SU-DHL-6 (cell line): ENCODE measurements around the gene PHACTR2.

Experiments used
- H2AFZ ChIP-seq: fragments of 200-600 bp; sonication (generic); 2 replicates; pipeline ENCODE4 v1.6.1; 2014; ENCODE audit warnings: low read depth, mild to moderate bottlenecking, moderate library complexity, mixed read lengths, antibody characterized with exemption, low read length; ENCODE audit not compliant: severe bottlenecking
- H3F3A ChIP-seq: fragments of 200-600 bp; shearing (Covaris generic); 2 replicates; pipeline ENCODE4 v1.6.0; 2016; ENCODE audit warnings: antibody characterized with exemption, mild to moderate bottlenecking; ENCODE audit not compliant: insufficient read depth
- H3K27ac ChIP-seq: fragments of 200-600 bp; sonication (generic); 2 replicates; pipeline ENCODE4 v1.5.1; 2016; ENCODE audit warnings: low read depth, mild to moderate bottlenecking, low read length, moderate library complexity, mixed read lengths
- H3K27me3 ChIP-seq: fragments of 200-600 bp; sonication (generic), shearing (Covaris generic); 2 replicates; pipeline ENCODE4 v1.6.0; 2014; ENCODE audit warnings: mild to moderate bottlenecking, low read length
- H3K36me3 ChIP-seq: fragments of 200-600 bp; sonication (generic); 2 replicates; pipeline ENCODE4 v1.6.1; 2014; ENCODE audit warnings: mild to moderate bottlenecking, low read length, mixed read lengths
- H3K4me2 ChIP-seq: fragments of 300-600, 200-600 bp; shearing (Covaris generic), sonication (generic); 2 replicates; pipeline ENCODE4 v1.6.0; 2014; ENCODE audit warnings: low read length, low read depth, mild to moderate bottlenecking; ENCODE audit not compliant: poor library complexity, severe bottlenecking
- H3K4me3 ChIP-seq: fragments of 200-600 bp; sonication (generic); 2 replicates; pipeline ENCODE4 v1.5.1; 2014; ENCODE audit warnings: antibody characterized with exemption, low read length, mild to moderate bottlenecking, mixed read lengths; ENCODE audit not compliant: insufficient read depth, poor library complexity, severe bottlenecking
- H3K79me2 ChIP-seq: fragments of 200-600 bp; sonication (generic); 2 replicates; pipeline ENCODE4 v1.6.1; 2014; ENCODE audit warnings: mild to moderate bottlenecking, low read length, moderate library complexity; ENCODE audit not compliant: insufficient read depth
- H3K9ac ChIP-seq: fragments of 200-600 bp; sonication (generic); 2 replicates; pipeline ENCODE4 v1.7.0; 2014; ENCODE audit warnings: mild to moderate bottlenecking, low read length
- H3K9me2 ChIP-seq: fragments of 200-600 bp; sonication (generic); replicated peaks from 2 replicates; pipeline ENCODE4 v1.6.1; 2014; ENCODE audit warnings: low read length; ENCODE audit not compliant: insufficient read depth
- H3K9me3 ChIP-seq: fragments of 200-600 bp; sonication (generic); 2 replicates; pipeline ENCODE4 v1.6.1; 2014; ENCODE audit warnings: low read length, mixed read lengths; ENCODE audit not compliant: insufficient read depth
- H4K20me1 ChIP-seq: fragments of 200-600 bp; sonication (generic); 2 replicates; pipeline ENCODE4 v1.6.1; 2014; ENCODE audit warnings: low read depth, mild to moderate bottlenecking, antibody characterized with exemption, low read length, moderate library complexity, mixed read lengths
- EZH2phosphoT487 ChIP-seq: fragments of 200-600 bp; sonication (generic), shearing (Covaris generic); conservative IDR thresholded peaks from 2 replicates; pipeline ENCODE4 v1.6.1; 2018; ENCODE audit warnings: mild to moderate bottlenecking, antibody characterized with exemption, low read length, moderate library complexity, mixed read lengths
- TF ChIP-seq, protein P1 (sequence below): fragments of 200-600 bp; sonication (generic); IDR thresholded peaks from one replicate; pipeline ENCODE4 v1.5.1; 2017; ENCODE audit warnings: antibody characterized with exemption, mild to moderate bottlenecking, low read length, moderate library complexity; ENCODE audit not compliant: insufficient read depth, poor library complexity, severe bottlenecking

The PHACTR2 gene

GRCh38 chr6:143691900-143692636 is 14.3 kb downstream of the PHACTR2 start:
- H3K27ac ChIP-seq, result no peak overlapping the region
- no peaks in the 10 kb centered on the region for H3K79me2 ChIP-seq
- H3K4me3 ChIP-seq, result no peak overlapping the region
- H3K4me2 ChIP-seq, result no peak overlapping the region
- no peaks in the 10 kb centered on the region for H3F3A ChIP-seq
- H3K9me2 ChIP-seq, result no peaks in the 10 kb centered on the region
- H3K27me3 ChIP-seq, result no peaks in the 10 kb centered on the region
- H3K9me3 ChIP-seq, result no peaks in the 10 kb centered on the region
- no peak overlapping the region for H2AFZ ChIP-seq
- H4K20me1 ChIP-seq, result no peaks in the 10 kb centered on the region
- H3K9ac ChIP-seq, result no peak overlapping the region
- TF ChIP-seq EZH2phosphoT487, result no peak
- TF ChIP-seq, protein P1, sequence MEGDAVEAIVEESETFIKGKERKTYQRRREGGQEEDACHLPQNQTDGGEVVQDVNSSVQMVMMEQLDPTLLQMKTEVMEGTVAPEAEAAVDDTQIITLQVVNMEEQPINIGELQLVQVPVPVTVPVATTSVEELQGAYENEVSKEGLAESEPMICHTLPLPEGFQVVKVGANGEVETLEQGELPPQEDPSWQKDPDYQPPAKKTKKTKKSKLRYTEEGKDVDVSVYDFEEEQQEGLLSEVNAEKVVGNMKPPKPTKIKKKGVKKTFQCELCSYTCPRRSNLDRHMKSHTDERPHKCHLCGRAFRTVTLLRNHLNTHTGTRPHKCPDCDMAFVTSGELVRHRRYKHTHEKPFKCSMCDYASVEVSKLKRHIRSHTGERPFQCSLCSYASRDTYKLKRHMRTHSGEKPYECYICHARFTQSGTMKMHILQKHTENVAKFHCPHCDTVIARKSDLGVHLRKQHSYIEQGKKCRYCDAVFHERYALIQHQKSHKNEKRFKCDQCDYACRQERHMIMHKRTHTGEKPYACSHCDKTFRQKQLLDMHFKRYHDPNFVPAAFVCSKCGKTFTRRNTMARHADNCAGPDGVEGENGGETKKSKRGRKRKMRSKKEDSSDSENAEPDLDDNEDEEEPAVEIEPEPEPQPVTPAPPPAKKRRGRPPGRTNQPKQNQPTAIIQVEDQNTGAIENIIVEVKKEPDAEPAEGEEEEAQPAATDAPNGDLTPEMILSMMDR, result no peak
- H3K36me3 ChIP-seq, result no peaks in the 10 kb centered on the region

- TF ChIP-seq EZH2phosphoT487, result no peak
- TF ChIP-seq, protein P1, result no peak
- no peaks in the 10 kb centered on the region for H4K20me1 ChIP-seq
- H2AFZ ChIP-seq, result no peak overlapping the region
- no peaks in the 10 kb centered on the region for H3K9me3 ChIP-seq
- no peak overlapping the region for H3K27ac ChIP-seq
- no peaks in the 10 kb centered on the region for H3K9me2 ChIP-seq
- H3K4me2 ChIP-seq, result no peak overlapping the region
- no peaks in the 10 kb centered on the region for H3K79me2 ChIP-seq
- H3K27me3 ChIP-seq, result no peaks in the 10 kb centered on the region
- H3K4me3 ChIP-seq, result no peak overlapping the region
- H3K36me3 ChIP-seq, result no peaks in the 10 kb centered on the region
- H3K9ac ChIP-seq, result no peak overlapping the region
- H3F3A ChIP-seq, result no peaks in the 10 kb centered on the region
Observed at GRCh38 chr6:143692696-143693095, 14.9 kb downstream of the PHACTR2 start.

DNA sequence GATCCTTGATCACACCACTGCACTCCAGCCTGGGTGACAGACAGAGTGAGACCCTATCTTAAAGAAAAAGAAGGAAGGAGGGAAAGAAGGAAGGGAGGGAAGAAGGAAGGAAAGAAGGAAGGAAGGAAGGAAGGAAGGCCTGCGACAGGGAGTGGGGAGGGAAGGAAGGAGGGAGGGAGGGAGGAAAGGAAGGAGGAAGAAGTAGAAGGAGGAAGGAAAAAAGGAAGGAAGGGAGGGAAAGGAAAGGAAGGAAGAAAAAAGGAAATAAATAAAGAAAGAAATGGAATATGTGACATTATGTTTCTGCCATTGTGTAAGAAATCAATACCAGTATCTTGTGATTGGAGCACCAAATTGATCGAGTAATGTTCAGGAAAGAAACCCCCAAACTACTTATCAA is 16.2 kb downstream of the PHACTR2 start:
- no peak overlapping the region for H3K4me3 ChIP-seq
- H3K79me2 ChIP-seq, result no peaks in the 10 kb centered on the region
- no peak overlapping the region for H3K4me2 ChIP-seq
- TF ChIP-seq EZH2phosphoT487, result no peak
- TF ChIP-seq, protein P1, result no peak
- H3K9ac ChIP-seq, result no peak overlapping the region
- no peaks in the 10 kb centered on the region for H3K27me3 ChIP-seq
- no peaks in the 10 kb centered on the region for H4K20me1 ChIP-seq
- H3F3A ChIP-seq, result no peaks in the 10 kb centered on the region
- no peak overlapping the region for H3K27ac ChIP-seq
- H2AFZ ChIP-seq, result no peak overlapping the region
- H3K9me3 ChIP-seq, result no peaks in the 10 kb centered on the region
- H3K9me2 ChIP-seq, result no peaks in the 10 kb centered on the region
- H3K36me3 ChIP-seq, result no peaks in the 10 kb centered on the region
